SK-N-SH (cell line): ENCODE results near the gene ST7. TPM values are rescaled to one million over a fixed set of nuclear protein-coding genes. Genes with fewer than 3 reads are reported as not detected.

Source experiments
- CTCF ChIA-PET: fragments of 300-600, 350-600 bp; formaldehyde crosslinking; extraction: SDS; loops from one replicate; lab custom pipeline; 2021; lab: Yijun Ruan, JAX
- POLR2A ChIA-PET: fragments of 350-600 bp; sonication (Branson Sonifier 250); formaldehyde crosslinking; extraction: SDS; loops from one replicate; lab custom pipeline; 2020; ENCODE audit warnings: antibody characterized with exemption, inconsistent platforms; lab: Yijun Ruan, JAX
- DNase-seq: peaks from one replicate; pipeline ENCODE4 v3.0.0; 2012
- H2AFZ ChIP-seq: fragments of 200-600 bp; sonication (generic); 2 replicates; pipeline ENCODE4 v1.8.1; 2016; ENCODE audit warnings: antibody characterized with exemption, mild to moderate bottlenecking, low read depth
- H3F3A ChIP-seq: fragments of 200-600 bp; sonication (generic); replicated peaks from 2 replicates; pipeline ENCODE3; 2016; ENCODE audit warnings: antibody characterized with exemption, mild to moderate bottlenecking; ENCODE audit not compliant: insufficient read depth
- H3K27ac ChIP-seq, 2 experiments: fragments of 200-500 bp in 1 of 2; fragments of 200-600 bp in 1 of 2; sonication (Bioruptor generic) in 1 of 2; sonication (generic), shearing (Covaris generic) in 1 of 2; 2 replicates each; pipeline versions ENCODE4 v1.5.1 to v1.6.1; 2014 to 2016; ENCODE audit warnings: low read depth in 2 of 2, inconsistent platforms in 1 of 2, low read length in 1 of 2, mild to moderate bottlenecking in 1 of 2, mixed read lengths in 1 of 2
- H3K27me3 ChIP-seq: fragments of 200-600 bp; sonication (generic), shearing (Covaris generic); 2 replicates; pipeline ENCODE4 v1.6.1; 2016; ENCODE audit warnings: mixed run types; ENCODE audit not compliant: insufficient read depth
- H3K36me3 ChIP-seq, 2 experiments: fragments of 200-500 bp in 1 of 2; fragments of 200-600 bp in 1 of 2; sonication (Bioruptor generic) in 1 of 2; sonication (generic) in 1 of 2; replicated peaks in 1 of 2; 2 replicates each; pipeline versions ENCODE3 to v1.5.1; 2014 to 2016; ENCODE audit warnings: low read length in 1 of 2, mild to moderate bottlenecking in 1 of 2; ENCODE audit not compliant: insufficient read depth in 2 of 2, control insufficient read depth in 1 of 2
- H3K4me1 ChIP-seq, 2 experiments: fragments of 200-500 bp in 1 of 2; fragments of 200-600 bp in 1 of 2; sonication (Bioruptor generic) in 1 of 2; sonication (generic), shearing (Covaris generic) in 1 of 2; 2 replicates each; pipeline versions ENCODE4 v1.5.1 to v1.6.1; 2014 to 2016; ENCODE audit warnings: low read depth in 1 of 2, low read length in 1 of 2, mixed run types in 1 of 2; ENCODE audit not compliant: insufficient read depth in 2 of 2, control insufficient read depth in 1 of 2
- H3K4me2 ChIP-seq: fragments of 200-600 bp; sonication (generic), shearing (Covaris generic); 2 replicates; pipeline ENCODE4 v1.6.1; 2017; ENCODE audit warnings: mixed run types
- H3K4me3 ChIP-seq, 2 experiments: fragments of 200-500 bp in 1 of 2; fragments of 200-600 bp in 1 of 2; sonication (Bioruptor generic) in 1 of 2; sonication (generic), shearing (Covaris generic) in 1 of 2; 2 replicates each; pipeline versions ENCODE4 v1.5.1 to v1.8.1; 2014 to 2016; ENCODE audit warnings: low read depth in 2 of 2, inconsistent platforms in 1 of 2, low read length in 1 of 2, mild to moderate bottlenecking in 1 of 2, mixed read lengths in 1 of 2, moderate library complexity in 1 of 2
- H3K79me2 ChIP-seq: fragments of 200-600 bp; sonication (generic); 2 replicates; pipeline ENCODE4 v1.8.1; 2017; ENCODE audit warnings: mild to moderate bottlenecking; ENCODE audit not compliant: insufficient read depth
- H3K9ac ChIP-seq: fragments of 200-600 bp; sonication (generic); 2 replicates; pipeline ENCODE4 v1.6.1; 2017; ENCODE audit warnings: mixed run types
- H3K9me2 ChIP-seq: fragments of 200-600 bp; sonication (generic); 2 replicates; pipeline ENCODE4 v1.6.1; 2017; ENCODE audit warnings: mixed run types
- H3K9me3 ChIP-seq: fragments of 200-600 bp; sonication (generic); 2 replicates; pipeline ENCODE4 v1.6.1; 2017; ENCODE audit warnings: mixed run types, mild to moderate bottlenecking, moderate library complexity
- H4K20me1 ChIP-seq: fragments of 200-600 bp; sonication (generic); 2 replicates; pipeline ENCODE4 v1.6.1; 2017; ENCODE audit warnings: mild to moderate bottlenecking, mixed run types; ENCODE audit not compliant: insufficient read depth
- CTCF ChIP-seq: fragments of 200-600 bp; sonication (generic); IDR thresholded peaks from 2 replicates; pipeline ENCODE4 v1.6.1; 2017; ENCODE audit warnings: antibody characterized with exemption, mild to moderate bottlenecking, moderate library complexity
- EZH2phosphoT487 ChIP-seq: fragments of 200-600 bp; sonication (generic); IDR thresholded peaks from 2 replicates; pipeline ENCODE4 v1.6.1; 2017; ENCODE audit warnings: low read depth, mixed run types, mild to moderate bottlenecking, antibody characterized with exemption, moderate library complexity, borderline replicate concordance
- FOSL2 ChIP-seq: IDR thresholded peaks from 2 replicates; pipeline ENCODE4 v1.4.0; 2012; ENCODE audit warnings: low read depth, mild to moderate bottlenecking, moderate library complexity, borderline replicate concordance
- FOXM1 ChIP-seq: IDR thresholded peaks from 2 replicates; pipeline ENCODE4 v1.4.0; 2012; ENCODE audit warnings: low read depth, mild to moderate bottlenecking
- GABPA ChIP-seq: IDR thresholded peaks from 2 replicates; pipeline ENCODE4 v1.4.0; 2012; ENCODE audit warnings: low read depth, mild to moderate bottlenecking
- IRF3 ChIP-seq: fragments of 150-350 bp; IDR thresholded peaks from 2 replicates; pipeline ENCODE4 v1.6.1; 2016; ENCODE audit warnings: mild to moderate bottlenecking, low read depth, low read length
- MAX ChIP-seq: IDR thresholded peaks from 2 replicates; pipeline ENCODE4 v1.4.0; 2012; ENCODE audit warnings: low read depth
- MEF2A ChIP-seq: IDR thresholded peaks from 2 replicates; pipeline ENCODE4 v1.4.0; 2012; ENCODE audit warnings: low read depth, borderline replicate concordance
- MXI1 ChIP-seq: IDR thresholded peaks from 2 replicates; pipeline ENCODE4 v1.6.1; 2012; ENCODE audit warnings: mild to moderate bottlenecking, low read depth, low read length, improper control_type of control experiment
- PBX3 ChIP-seq: IDR thresholded peaks from 2 replicates; pipeline ENCODE4; 2012
- RAD21 ChIP-seq: IDR thresholded peaks from 2 replicates; pipeline ENCODE4 v1.6.1; 2012; ENCODE audit warnings: mild to moderate bottlenecking, low read length
- RCOR1 ChIP-seq: fragments of 150-350 bp; IDR thresholded peaks from 2 replicates; pipeline ENCODE4 v1.6.1; 2017; ENCODE audit warnings: antibody characterized with exemption, low read length
- REST ChIP-seq: IDR thresholded peaks from 2 replicates; pipeline ENCODE4 v1.6.1; 2012; ENCODE audit warnings: mild to moderate bottlenecking, low read depth, low read length, moderate library complexity
- SIN3A ChIP-seq: IDR thresholded peaks from 2 replicates; pipeline ENCODE4 v1.6.1; 2012; ENCODE audit warnings: low read depth, mild to moderate bottlenecking, low read length, moderate library complexity, borderline replicate concordance
- TAF1 ChIP-seq: IDR thresholded peaks from 2 replicates; pipeline ENCODE4 v1.6.1; 2012; ENCODE audit warnings: low read depth, mild to moderate bottlenecking, low read length, moderate library complexity, borderline replicate concordance
- TCF12 ChIP-seq: IDR thresholded peaks from 2 replicates; pipeline ENCODE4 v1.4.0; 2012
- TEAD4 ChIP-seq: IDR thresholded peaks from 2 replicates; pipeline ENCODE4 v1.4.0; 2012; ENCODE audit warnings: mild to moderate bottlenecking, borderline replicate concordance; ENCODE audit not compliant: insufficient read depth
- USF2 ChIP-seq: fragments of 150-350 bp; IDR thresholded peaks from 2 replicates; pipeline ENCODE4 v1.6.1; 2017; ENCODE audit warnings: antibody characterized with exemption, low read length, low read depth, borderline replicate concordance
- WGBS: methylation state at CpG from one replicate; pipeline ENCODE4 v1.1.6; 2017; ENCODE audit warnings: low lambda C conversion rate; 5-methylcytosine and 5-hydroxymethylcytosine counted together
- polyA plus RNA-seq, 3 experiments: library from polyadenylated mRNA; depleted of rRNA; stranded (reverse); fragments of >200 nt; gene quantifications; 2 replicates each; pipeline ENCODE4 v1.2.3, GENCODE V29; 2012

ST7 gene
- polyA plus RNA-seq, 1 of the 3 experiments (the other 2 are of a cell fraction): 23.5 TPM

GRCh38 chr7:117229350-117229749, 276.0 kb downstream of the ST7 start:
- DNase-seq: no peak
- H3K4me2 ChIP-seq: no peak overlapping the region
- TF ChIP-seq REST: no peak
- TF ChIP-seq TEAD4: no peak
- TF ChIP-seq MXI1: no peak
- TF ChIP-seq TAF1: no peak
- no peak for TF ChIP-seq CTCF
- TF ChIP-seq FOXM1: no peak
- TF ChIP-seq SIN3A: no peak
- no peak for TF ChIP-seq MAX
- no peak for TF ChIP-seq PBX3
- TF ChIP-seq IRF3: no peak
- no peak for TF ChIP-seq USF2
- TF ChIP-seq EZH2phosphoT487: no peak
- no peak for TF ChIP-seq GABPA
- no peak for TF ChIP-seq MEF2A
- no peak for TF ChIP-seq RCOR1
- TF ChIP-seq RAD21: no peak
- TF ChIP-seq TCF12: no peak
- no peak for TF ChIP-seq FOSL2
- TF ChIP-seq, all 33 proteins: peak for 0
- H3K36me3 ChIP-seq: peaks cover 0 to 10% of the 10 kb centered on the region in 2 experiments
- H3F3A ChIP-seq: peaks cover 5% of the 10 kb centered on the region
- 88% methylated on average over 3 of the region's 3 CpGs for WGBS
- H3K9me3 ChIP-seq: no peaks in the 10 kb centered on the region
- no peak overlapping the region for H3K9ac ChIP-seq
- no peak overlapping the region for H3K27ac ChIP-seq
- POLR2A ChIA-PET: interaction anchor here (0.6 kb wide), 1 partner anchor 22 kb away, joined by 3 read pairs; no protein-coding TSS in a partner anchor
- H4K20me1 ChIP-seq: no peaks in the 10 kb centered on the region
- no peaks in the 10 kb centered on the region for H3K27me3 ChIP-seq
- no peaks in the 10 kb centered on the region for H3K79me2 ChIP-seq
- H3K4me1 ChIP-seq: peaks cover 2 to 6% of the 10 kb centered on the region in 2 experiments; a peak in 2 of 4 replicates
- H3K9me2 ChIP-seq: no peaks in the 10 kb centered on the region
- no peak overlapping the region for H2AFZ ChIP-seq
- H3K4me3 ChIP-seq: no peak overlapping the region
- CTCF ChIA-PET: interaction anchor here (0.6 to 1.1 kb wide), 3 partner anchors 10 to 337 kb away, joined by 3 to 4 read pairs (median 3); no protein-coding TSS in a partner anchor
